IMR-90 (cell line): ENCODE data around the gene PRRG1. TPM values are rescaled to one million over a fixed set of nuclear protein-coding genes. Genes with fewer than 3 reads are reported as not detected.
"Not testable (repeated sequence)": the region's sequence is repeated elsewhere in the genome, so short reads cannot be mapped to it uniquely, and the experiment has no call there.

Source experiments
- ATAC-seq: fragments of 200-7000 bp; cut with Tn5 transposase; 2 replicates; pipeline ENCODE4 v1.9.1; 2020; ENCODE audit warnings: low read depth, mild to moderate bottlenecking, moderate library complexity
- BruUV-seq: library from RNA; stranded (reverse); fragments of 400-500 nt; replicated peaks from 2 replicates; lab custom pipeline; 2021; lab: Mats Ljungman, UMichigan
- CTCF ChIA-PET: fragments of 300-600 bp; formaldehyde crosslinking; extraction: SDS; loops from one replicate; lab custom pipeline; 2021; ENCODE audit warnings: antibody characterized with exemption; lab: Yijun Ruan, JAX
- POLR2A ChIA-PET: fragments of 300-600 bp; sonication (Branson Sonifier 250); formaldehyde crosslinking; loops from one replicate; lab custom pipeline; 2022; ENCODE audit warnings: antibody characterized with exemption; ENCODE audit not compliant: unreplicated experiment; lab: Charles Lee
- DNase-seq: peaks from one replicate; pipeline ENCODE4 v3.0.0; 2013
- H2AFZ ChIP-seq: replicated peaks from 2 replicates; pipeline ENCODE3; 2013; ENCODE audit warnings: low read length, mild to moderate bottlenecking; ENCODE audit not compliant: poor library complexity
- H2AK5ac ChIP-seq: 2 replicates; pipeline ENCODE4 v1.6.1; 2013; ENCODE audit warnings: low read depth, low read length, inconsistent platforms
- H2AK9ac ChIP-seq: replicated peaks from 2 replicates; pipeline ENCODE3; 2013; ENCODE audit warnings: mild to moderate bottlenecking, low read depth, low read length, moderate library complexity; ENCODE audit not compliant: poor library complexity
- H2BK120ac ChIP-seq: 2 replicates; pipeline ENCODE4 v1.6.1; 2013; ENCODE audit warnings: low read depth, low read length, inconsistent platforms
- H2BK15ac ChIP-seq: 3 replicates; pipeline ENCODE4 v1.6.1; 2013; ENCODE audit warnings: low read depth, low read length, inconsistent platforms
- H2BK20ac ChIP-seq: 2 replicates; pipeline ENCODE4 v1.6.1; 2013; ENCODE audit warnings: low read depth, mild to moderate bottlenecking, inconsistent platforms, low read length, moderate library complexity
- H2BK5ac ChIP-seq: 2 replicates; pipeline ENCODE4 v1.6.1; 2013; ENCODE audit warnings: mild to moderate bottlenecking, low read depth, low read length, inconsistent platforms; ENCODE audit not compliant: poor library complexity, severe bottlenecking
- H3K14ac ChIP-seq: replicated peaks from 2 replicates; pipeline ENCODE4 v1.6.1; 2013; ENCODE audit warnings: low read depth, low read length, inconsistent platforms
- H3K18ac ChIP-seq: 2 replicates; pipeline ENCODE4 v1.6.1; 2013; ENCODE audit warnings: low read depth, low read length, control low read depth
- H3K23ac ChIP-seq: 2 replicates; pipeline ENCODE4 v1.6.1; 2013; ENCODE audit warnings: low read depth, low read length, inconsistent platforms
- H3K27ac ChIP-seq: 2 replicates; pipeline ENCODE4 v1.5.1; 2013; ENCODE audit warnings: mild to moderate bottlenecking, control low read depth, low read length; ENCODE audit not compliant: insufficient read depth
- H3K27me3 ChIP-seq: 2 replicates; pipeline ENCODE4 v1.6.1; 2013; ENCODE audit warnings: low read length; ENCODE audit not compliant: control insufficient read depth, insufficient read depth
- H3K36me3 ChIP-seq: 2 replicates; pipeline ENCODE4 v1.6.1; 2013; ENCODE audit warnings: low read length, mixed read lengths; ENCODE audit not compliant: control insufficient read depth, insufficient read depth
- H3K4ac ChIP-seq: 2 replicates; pipeline ENCODE4 v1.6.1; 2013; ENCODE audit warnings: low read depth, low read length, inconsistent platforms
- H3K4me1 ChIP-seq: 2 replicates; pipeline ENCODE4 v1.6.1; 2013; ENCODE audit warnings: low read length, mixed read lengths; ENCODE audit not compliant: control insufficient read depth, insufficient read depth
- H3K4me2 ChIP-seq: 2 replicates; pipeline ENCODE4 v1.6.1; 2013; ENCODE audit warnings: low read depth, mild to moderate bottlenecking, control low read depth, low read length, moderate library complexity
- H3K4me3 ChIP-seq: 2 replicates; pipeline ENCODE4 v1.5.1; 2013; ENCODE audit warnings: low read depth, mild to moderate bottlenecking, control low read depth, low read length, moderate library complexity; ENCODE audit not compliant: insufficient read depth
- H3K56ac ChIP-seq: 2 replicates; pipeline ENCODE4 v1.6.1; 2013; ENCODE audit warnings: low read length, inconsistent platforms; ENCODE audit not compliant: insufficient read depth; ENCODE audit errors: extremely low read depth
- H3K79me1 ChIP-seq, 2 experiments: 2 replicates each; pipeline ENCODE4 v1.6.1; 2013; ENCODE audit warnings: low read length in 2 of 2, inconsistent platforms in 1 of 2, low read depth in 1 of 2
- H3K9ac ChIP-seq: 2 replicates; pipeline ENCODE4 v1.6.1; 2013; ENCODE audit warnings: low read depth, low read length, control low read depth
- H3K9me1 ChIP-seq: 2 replicates; pipeline ENCODE4 v1.6.1; 2013; ENCODE audit warnings: low read length, inconsistent platforms; ENCODE audit not compliant: insufficient read depth
- H3K9me3 ChIP-seq: 2 replicates; pipeline ENCODE4 v1.6.1; 2013; ENCODE audit warnings: low read length; ENCODE audit not compliant: control insufficient read depth, insufficient read depth
- H4K20me1 ChIP-seq: 2 replicates; pipeline ENCODE4 v1.6.1; 2013; ENCODE audit warnings: low read length, inconsistent platforms; ENCODE audit not compliant: insufficient read depth
- H4K5ac ChIP-seq: 2 replicates; pipeline ENCODE4 v1.6.1; 2013; ENCODE audit warnings: mild to moderate bottlenecking, low read depth, low read length, control low read depth
- H4K8ac ChIP-seq, 2 experiments: 2 replicates each; pipeline ENCODE4 v1.6.1; 2013; ENCODE audit warnings: low read depth in 2 of 2, low read length in 2 of 2, control low read depth in 1 of 2, inconsistent platforms in 1 of 2
- H4K91ac ChIP-seq: 2 replicates; pipeline ENCODE4 v1.6.1; 2013; ENCODE audit warnings: low read depth, low read length, inconsistent platforms; ENCODE audit not compliant: insufficient read depth
- WGBS, 2 experiments: methylation state at CpG; one replicate each; pipeline versions ENCODE4 v1.1.5 to v1.1.7; 2013; ENCODE audit warnings: missing lambda C conversion rate in 2 of 2; ENCODE audit not compliant: insufficient read length in 1 of 2; ENCODE audit errors: extremely low coverage in 2 of 2; 5-methylcytosine and 5-hydroxymethylcytosine counted together
- dilution Hi-C: fragments of 300-500 bp; cut with HindIII; formaldehyde crosslinking; loops from one replicate; pipeline ENCODE4 v1.14.3; 2018; ENCODE audit warnings: low sequenced_read_pairs; ENCODE audit not compliant: unreplicated experiment
- in situ Hi-C: fragments of 300-500 bp; cut with MboI; formaldehyde crosslinking; loops from 3 replicates; pipeline ENCODE4 v1.14.3; 2019; ENCODE audit warnings: low sequenced_read_pairs, inconsistent platforms, mixed read lengths
- intact Hi-C: fragments of 100-400 bp; cut with micrococcal nuclease; formaldehyde crosslinking; loops from 2 replicates; pipeline ENCODE4 v1.10.0; 2022
- polyA plus RNA-seq, 3 experiments: library from polyadenylated mRNA; depleted of rRNA; stranded (reverse); fragments of >200 nt; gene quantifications; 2 replicates each; pipeline ENCODE4 v1.2.3, GENCODE V29; 2012; ENCODE audit warnings: low replicate concordance in 1 of 3
- total RNA-seq: library from RNA; depleted of rRNA; stranded (reverse); fragments of >200 nt; gene quantifications from 2 replicates; pipeline ENCODE4 v1.2.3, GENCODE V29; 2012

The PRRG1 gene
- total and polyA plus RNA-seq, 2 of the 4 experiments (the other 2 are of a cell fraction): 9.0 to 11.1 TPM

DNA sequence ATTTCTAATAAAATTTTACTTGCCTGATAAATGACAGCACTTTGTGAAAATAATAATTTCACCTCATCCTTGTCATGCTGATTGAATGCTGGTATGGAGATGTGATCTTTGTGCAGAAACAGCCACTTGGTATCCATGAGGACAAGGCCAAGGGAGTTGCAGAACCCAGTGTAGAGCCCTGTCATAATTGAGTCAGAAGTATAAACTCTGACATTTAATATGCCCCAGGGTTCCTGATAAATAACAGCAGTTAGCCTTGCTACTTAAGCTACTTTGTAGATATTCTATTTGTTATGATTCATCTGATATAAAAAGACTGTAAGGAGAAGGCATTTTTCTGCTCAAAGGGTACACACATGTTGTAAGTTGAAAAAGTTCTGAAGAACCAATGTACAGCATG lies 149.2 kb downstream of the PRRG1 start:
- H3K4me3 ChIP-seq, ATAC-seq, H4K20me1 ChIP-seq, H4K91ac ChIP-seq, H2BK20ac ChIP-seq, in situ Hi-C loops, H3K23ac ChIP-seq, BruUV-seq, H3K36me3 ChIP-seq, H2AK9ac ChIP-seq, H3K14ac ChIP-seq, H3K4ac ChIP-seq, intact Hi-C loops, H3K9ac ChIP-seq, H2BK120ac ChIP-seq, H3K9me1 ChIP-seq, H2AK5ac ChIP-seq, H3K27ac ChIP-seq, H2BK5ac ChIP-seq, POLR2A ChIA-PET, H2BK15ac ChIP-seq, H3K56ac ChIP-seq, H2AFZ ChIP-seq, H4K5ac ChIP-seq, H3K18ac ChIP-seq, CTCF ChIA-PET, H3K4me2 ChIP-seq, DNase-seq, H4K8ac ChIP-seq, H3K27me3 ChIP-seq, H3K9me3 ChIP-seq, dilution Hi-C loops, H3K4me1 ChIP-seq, H3K79me1 ChIP-seq: not testable (repeated sequence)

- H2BK15ac ChIP-seq, H2BK120ac ChIP-seq, dilution Hi-C loops, CTCF ChIA-PET, POLR2A ChIA-PET, H3K4me3 ChIP-seq, H3K4me2 ChIP-seq, BruUV-seq, H3K9ac ChIP-seq, H3K9me3 ChIP-seq, in situ Hi-C loops, H4K5ac ChIP-seq, H3K27me3 ChIP-seq, H3K36me3 ChIP-seq, H3K56ac ChIP-seq, H4K20me1 ChIP-seq, H4K91ac ChIP-seq, ATAC-seq, H2AK5ac ChIP-seq, H3K14ac ChIP-seq, H3K9me1 ChIP-seq, H3K79me1 ChIP-seq, H2BK20ac ChIP-seq, H4K8ac ChIP-seq, H3K27ac ChIP-seq, DNase-seq, H2AK9ac ChIP-seq, H3K23ac ChIP-seq, H3K4ac ChIP-seq, H2BK5ac ChIP-seq, H3K18ac ChIP-seq, H2AFZ ChIP-seq, H3K4me1 ChIP-seq: not testable (repeated sequence)
- intact Hi-C loops: loop anchor here (10.0 kb wide), 2 partner anchors 325 to 665 kb away; no protein-coding TSS in a partner anchor
- WGBS, 2 experiments: no CpG with 5 or more reads among the region's 4 CpGs
Observed at GRCh38 chrX:37499649-37500048, 150.5 kb downstream of the PRRG1 start.
